Measurements from ENCODE around the gene RECK.

GRCh38 chr9:36112516-36112915 is 75.8 kb downstream of the RECK start:
- TF ChIP-seq EZH2 (IDR thresholded peaks at IDR 0.05; ENCODE audit: insufficient read depth, poor library complexity, severe bottlenecking) (no peak), EZH2phosphoT487 (IDR thresholded peaks at IDR 0.05; ENCODE audit: insufficient read depth, low read depth) (no peak)
